ENCODE measurements around the gene CEMIP.

CEMIP gene

GRCh38 chr15:80846031-80846815, 67.1 kb downstream of the CEMIP start:
- no peak for TF ChIP-seq CTCF (conservative IDR thresholded peaks at IDR 0.05; ENCODE audit: control insufficient read depth, insufficient read depth, low read depth, low read length)

DNA sequence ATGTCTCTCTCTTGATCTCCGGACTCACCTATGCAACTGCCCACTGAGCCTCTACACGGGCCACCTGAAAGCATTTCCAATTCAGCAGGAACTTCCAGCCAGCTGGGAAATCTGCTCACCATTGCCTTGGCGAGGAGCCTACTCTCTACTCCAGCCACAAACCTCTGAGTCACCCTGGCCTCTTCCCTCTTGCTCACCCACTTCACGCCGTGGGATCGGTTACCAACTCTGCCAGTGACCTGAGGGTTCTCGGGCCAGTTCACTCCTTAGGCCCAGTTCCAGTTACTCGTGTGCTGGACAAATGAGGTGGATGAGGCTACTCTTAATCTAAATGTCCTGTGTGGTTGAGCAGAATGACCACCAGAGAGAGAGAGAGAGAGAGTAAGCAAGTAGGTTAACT, 70.1 kb downstream of the CEMIP start:
- no peak for TF ChIP-seq CTCF (conservative IDR thresholded peaks at IDR 0.05; ENCODE audit: control insufficient read depth, insufficient read depth, low read depth, low read length)
- peak; percentile 94 for DNase-seq (ENCODE audit: low read depth)
- no peak overlapping the region for H3K4me3 ChIP-seq (ENCODE audit: control insufficient read depth, low read depth, low read length)

More at GRCh38 chr15:80846031-80846815, 67.1 kb downstream of the CEMIP start:
- DNase-seq (ENCODE audit: low read depth) = peak; percentile 47
- H3K4me3 ChIP-seq (ENCODE audit: control insufficient read depth, low read depth, low read length) = no peak overlapping the region

- DNase-seq (ENCODE audit: low read depth) = no peak
- TF ChIP-seq CTCF (conservative IDR thresholded peaks at IDR 0.05; ENCODE audit: control insufficient read depth, insufficient read depth, low read depth, low read length) = no peak
These were observed 71.8 kb downstream of the CEMIP start for GRCh38 chr15:80850941-80851451.

DNA sequence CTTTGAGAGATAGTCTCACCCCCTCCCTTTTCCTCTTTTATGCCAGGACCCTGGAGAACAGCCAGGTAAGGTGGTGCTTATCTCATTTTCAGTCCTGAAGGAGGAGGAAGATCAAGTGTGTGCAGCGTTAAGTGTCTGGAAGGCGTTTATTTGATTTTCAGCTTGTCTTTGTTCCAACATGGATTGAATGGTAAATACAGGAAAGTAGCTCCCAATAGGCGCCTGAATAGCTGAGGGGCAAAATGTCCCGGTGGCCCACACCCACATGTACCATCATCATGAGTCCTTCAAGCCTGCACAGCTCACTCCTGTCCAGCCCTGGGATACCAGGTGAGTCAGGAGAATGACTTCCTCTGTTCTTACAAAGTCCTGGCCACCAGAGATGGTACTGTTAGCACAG, 73.5 kb downstream of the CEMIP start:
- DNase-seq (ENCODE audit: low read depth) = no peak
- TF ChIP-seq CTCF (conservative IDR thresholded peaks at IDR 0.05; ENCODE audit: control insufficient read depth, insufficient read depth, low read depth, low read length) = no peak

More at GRCh38 chr15:80850941-80851451, 71.8 kb downstream of the CEMIP start:
- H3K4me3 ChIP-seq (ENCODE audit: control insufficient read depth, low read depth, low read length) = no peak overlapping the region

GRCh38 chr15:80854104-80854503, 74.9 kb downstream of the CEMIP start:
- no peak overlapping the region for H3K4me3 ChIP-seq (ENCODE audit: control insufficient read depth, low read depth, low read length)
- no peak for TF ChIP-seq CTCF (conservative IDR thresholded peaks at IDR 0.05; ENCODE audit: control insufficient read depth, insufficient read depth, low read depth, low read length)
- DNase-seq (ENCODE audit: low read depth) = no peak

More for the DNA sequence above, 73.5 kb downstream of the CEMIP start:
- no peak overlapping the region for H3K4me3 ChIP-seq (ENCODE audit: control insufficient read depth, low read depth, low read length)

DNA sequence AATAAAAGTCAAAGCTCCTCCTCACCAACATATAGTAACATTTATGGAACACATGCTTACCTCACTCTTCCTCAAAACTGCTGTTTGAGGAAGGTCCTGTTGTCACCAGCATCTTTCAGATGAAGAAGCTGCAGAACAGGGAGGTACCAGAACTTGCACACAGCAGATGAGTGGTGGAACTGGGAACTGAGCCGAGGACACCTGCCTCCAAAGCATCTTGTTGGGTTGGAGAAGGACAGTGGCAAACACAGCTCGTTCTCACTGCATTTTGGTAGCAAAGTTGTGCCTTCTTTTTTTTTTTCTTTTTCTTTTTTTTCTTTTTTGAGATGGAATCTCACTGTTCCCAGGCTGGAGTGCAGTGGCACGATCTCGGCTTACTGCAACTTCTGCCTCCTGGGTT, 76.0 kb downstream of the CEMIP start:
- no peak overlapping the region for H3K4me3 ChIP-seq (ENCODE audit: control insufficient read depth, low read depth, low read length)
- no peak for DNase-seq (ENCODE audit: low read depth)
- TF ChIP-seq CTCF (conservative IDR thresholded peaks at IDR 0.05; ENCODE audit: control insufficient read depth, insufficient read depth, low read depth, low read length) = no peak
